ENCODE results near the gene PARPBP.
A peak's percentile ranks its signal among the peaks of the same experiment; 100 is the strongest.
"Not testable (repeated sequence)": the region's sequence is repeated elsewhere in the genome, so short reads cannot be mapped to it uniquely, and the experiment has no call there.

The PARPBP gene

GRCh38 chr12:102155206-102155605 is 35.2 kb downstream of the PARPBP start:
- not testable (repeated sequence) for DNase-seq

DNA sequence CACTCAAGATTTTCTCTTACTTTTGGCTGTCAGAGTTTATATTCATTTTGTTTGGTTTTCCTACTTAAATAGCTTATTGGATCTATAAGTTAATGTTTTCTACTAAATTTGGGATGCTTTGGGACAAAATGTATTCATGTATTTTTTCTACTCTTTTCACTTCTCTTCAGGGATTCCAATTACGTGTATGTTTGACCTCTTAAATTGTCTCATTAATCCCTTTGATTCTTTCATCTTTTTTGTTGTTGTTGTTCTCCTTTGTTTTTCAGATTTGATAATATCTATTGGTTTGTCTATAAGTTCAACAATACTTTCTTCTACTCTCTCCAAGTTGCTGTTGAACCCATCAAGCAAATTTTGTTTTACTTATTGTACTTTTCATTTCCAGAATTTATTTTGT is 43.4 kb downstream of the PARPBP start:
- DNase-seq, result no peak

DNA sequence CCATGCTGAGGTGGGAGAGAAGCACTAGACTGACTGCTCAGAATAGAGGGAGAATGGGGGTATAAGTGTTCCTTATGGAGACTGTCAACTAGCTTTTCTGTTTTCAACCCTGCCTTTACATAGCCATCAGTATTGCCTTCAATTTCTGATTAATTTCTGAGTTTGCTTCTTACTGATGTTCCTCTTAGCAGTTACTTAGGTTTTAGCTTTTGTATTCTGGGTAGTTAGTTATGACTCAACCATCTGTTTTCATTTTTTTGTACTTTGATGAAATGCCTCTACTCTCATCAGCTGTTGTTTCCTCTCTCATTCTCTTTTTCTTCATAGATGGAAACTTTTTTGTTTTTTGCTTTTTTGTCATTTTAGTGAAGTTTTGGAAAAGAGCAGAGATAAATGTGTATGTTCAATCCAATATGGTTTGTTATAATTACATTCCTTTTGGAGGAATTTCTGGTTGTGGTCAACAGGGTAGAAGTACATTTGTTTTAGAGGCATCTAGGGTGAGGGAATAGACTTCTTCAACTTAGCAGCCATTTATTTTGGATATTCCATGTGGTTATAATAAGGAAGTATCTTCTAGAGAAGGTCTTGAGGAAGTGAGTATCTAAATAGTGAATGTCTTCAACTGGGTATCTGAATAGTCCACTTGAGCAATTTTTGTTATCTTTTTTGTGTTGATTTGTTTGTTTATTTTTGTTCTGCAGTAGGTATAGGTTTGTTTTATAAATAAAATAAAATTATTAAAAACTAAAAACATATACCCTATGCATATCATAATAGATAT is 48.0 kb downstream of the PARPBP start:
- no peak for DNase-seq

DNA sequence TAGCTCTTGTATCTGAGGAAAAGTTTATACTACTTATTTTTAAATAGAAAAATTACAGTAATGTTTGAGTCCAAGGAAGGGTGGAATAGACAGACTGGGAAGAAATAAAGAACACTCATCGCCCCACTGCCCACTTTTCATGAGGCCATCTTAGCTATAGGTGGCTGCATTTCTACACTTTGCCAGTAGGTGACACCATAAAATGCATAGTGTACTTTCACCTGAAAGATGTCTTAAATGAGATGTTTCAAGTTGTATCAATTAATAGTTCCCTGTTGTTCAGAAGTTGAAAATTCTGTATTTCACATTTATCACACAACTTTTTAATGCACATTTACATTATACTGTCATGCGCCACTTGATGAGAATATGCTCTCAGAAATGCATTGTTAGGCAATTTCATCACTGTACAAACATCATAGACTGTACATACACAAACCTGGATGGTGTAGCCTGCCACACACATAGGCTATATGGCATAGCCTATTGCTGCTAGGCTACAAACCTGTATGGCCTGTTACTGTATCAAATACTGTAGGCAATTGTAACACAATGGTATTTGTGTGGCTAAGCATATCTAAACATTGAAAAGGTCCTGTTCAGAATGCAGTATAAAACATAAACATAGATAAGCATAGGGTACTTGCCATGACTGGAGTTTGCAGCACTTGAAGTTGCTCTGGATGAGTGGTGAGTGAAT is 50.1 kb downstream of the PARPBP start:
- peak; percentile 32 for DNase-seq

DNA sequence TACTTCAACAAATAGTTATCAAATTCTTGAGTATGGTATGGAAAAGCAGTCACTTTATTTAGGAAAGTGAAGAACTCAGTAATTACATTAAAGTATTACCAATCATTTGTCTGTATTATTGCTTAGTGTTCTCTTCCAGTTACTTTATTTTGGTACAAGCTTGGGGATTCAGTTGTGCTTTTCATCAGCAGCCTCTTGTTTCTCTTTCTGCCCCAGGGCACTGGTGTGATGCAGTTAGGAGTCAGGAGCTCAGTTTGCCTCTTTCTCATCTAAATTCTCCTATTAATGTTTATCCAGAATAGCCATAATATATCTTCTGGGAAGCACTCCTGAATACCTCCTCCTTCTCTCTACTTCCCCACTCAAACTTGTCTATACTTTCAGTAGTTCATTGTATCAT is 52.0 kb downstream of the PARPBP start:
- DNase-seq, result no peak

- no peak for DNase-seq
These were observed 52.5 kb downstream of the PARPBP start for GRCh38 chr12:102172436-102172835.

DNA sequence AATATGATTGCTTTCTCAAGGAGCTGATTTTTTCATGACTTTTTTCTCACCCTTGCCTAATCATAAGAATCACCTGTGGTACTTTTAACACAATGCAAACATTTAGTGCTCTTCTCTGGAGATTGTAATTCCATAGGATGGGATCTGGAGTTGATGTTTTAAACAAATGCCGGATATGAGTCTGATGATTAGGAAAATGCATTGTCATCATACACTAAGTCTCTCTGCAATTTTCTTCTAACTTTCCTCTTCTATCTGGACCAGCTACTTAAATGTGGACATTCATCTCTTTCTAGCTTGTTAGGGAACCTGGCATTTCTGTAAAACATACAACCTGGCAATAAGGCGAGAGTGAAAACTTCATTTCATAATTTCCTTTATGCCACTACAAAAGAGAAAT is 54.1 kb downstream of the PARPBP start:
- no peak for DNase-seq

DNA sequence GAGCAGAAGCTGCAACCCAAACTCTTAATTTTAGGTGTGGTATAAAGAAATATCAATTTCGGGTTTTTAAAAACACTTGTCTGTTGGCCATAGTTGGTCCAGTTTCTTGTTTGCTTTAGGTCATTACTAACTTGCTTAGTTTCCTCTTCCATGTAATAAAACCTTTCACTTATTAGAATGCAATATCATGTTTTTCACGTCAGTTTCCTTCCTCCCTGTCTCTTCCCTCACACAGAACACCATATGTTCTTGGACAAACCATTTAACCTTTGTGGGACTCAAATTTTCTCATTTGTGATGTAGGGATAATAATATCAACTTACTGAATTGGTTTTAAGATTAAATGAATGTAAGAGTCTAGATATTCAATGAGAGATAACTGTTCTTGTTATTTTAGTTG is 54.8 kb downstream of the PARPBP start:
- DNase-seq, result no peak

GRCh38 chr12:102182635-102183034 is 62.7 kb downstream of the PARPBP start:
- DNase-seq, result no peak

DNA sequence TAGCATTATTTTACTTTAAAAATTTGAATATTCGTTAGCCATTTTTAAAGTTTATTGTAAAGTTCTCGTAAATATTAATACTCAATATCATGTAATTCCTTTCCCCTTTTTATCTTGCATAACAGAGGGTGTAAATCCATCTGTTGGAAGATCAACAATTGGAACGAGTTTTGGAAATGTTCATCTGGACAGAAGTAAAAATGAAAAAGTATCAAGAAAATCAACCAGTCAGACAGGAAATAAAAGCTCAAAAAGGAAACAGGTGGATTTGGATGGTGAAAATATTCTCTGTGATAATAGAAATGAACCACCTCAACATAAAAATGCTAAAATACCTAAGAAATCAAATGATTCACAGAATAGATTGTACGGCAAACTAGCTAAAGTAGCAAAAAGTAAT is 75.8 kb downstream of the PARPBP start:
- DNase-seq, result no peak

DNA sequence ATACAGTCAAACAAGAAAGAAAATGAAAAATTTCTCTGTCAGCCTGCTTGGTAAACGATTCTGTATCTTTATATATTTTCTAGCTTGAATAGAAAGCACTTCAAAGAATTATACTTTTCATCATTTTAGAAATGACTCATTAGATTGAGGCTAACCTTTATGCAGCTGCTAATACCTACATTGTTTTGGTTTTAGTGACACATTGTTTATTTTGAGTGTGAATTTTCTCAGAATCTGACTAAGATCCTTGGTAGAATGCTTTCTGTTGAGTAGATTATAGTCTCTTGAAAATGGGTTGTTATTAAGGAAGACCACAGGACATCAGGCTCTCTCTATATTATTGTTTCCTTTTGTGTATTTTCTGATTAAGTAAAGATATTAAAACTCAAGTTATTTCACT is 77.8 kb downstream of the PARPBP start, which contains the start of gene PMCH:
PMCH (minus strand) TSS at position 45 of the 400 bp plus-strand sequence. CDS start 63 bp downstream, outside the sequence.
- DNase-seq, result peak; percentile 65

- no peak for DNase-seq
These were observed 81.6 kb downstream of the PARPBP start for GRCh38 chr12:102201436-102202061.

- DNase-seq, result no peak
These were observed 82.6 kb downstream of the PARPBP start for GRCh38 chr12:102202556-102202955.

- DNase-seq, result no peak
These were observed 84.0 kb downstream of the PARPBP start for GRCh38 chr12:102204025-102204424.

DNA sequence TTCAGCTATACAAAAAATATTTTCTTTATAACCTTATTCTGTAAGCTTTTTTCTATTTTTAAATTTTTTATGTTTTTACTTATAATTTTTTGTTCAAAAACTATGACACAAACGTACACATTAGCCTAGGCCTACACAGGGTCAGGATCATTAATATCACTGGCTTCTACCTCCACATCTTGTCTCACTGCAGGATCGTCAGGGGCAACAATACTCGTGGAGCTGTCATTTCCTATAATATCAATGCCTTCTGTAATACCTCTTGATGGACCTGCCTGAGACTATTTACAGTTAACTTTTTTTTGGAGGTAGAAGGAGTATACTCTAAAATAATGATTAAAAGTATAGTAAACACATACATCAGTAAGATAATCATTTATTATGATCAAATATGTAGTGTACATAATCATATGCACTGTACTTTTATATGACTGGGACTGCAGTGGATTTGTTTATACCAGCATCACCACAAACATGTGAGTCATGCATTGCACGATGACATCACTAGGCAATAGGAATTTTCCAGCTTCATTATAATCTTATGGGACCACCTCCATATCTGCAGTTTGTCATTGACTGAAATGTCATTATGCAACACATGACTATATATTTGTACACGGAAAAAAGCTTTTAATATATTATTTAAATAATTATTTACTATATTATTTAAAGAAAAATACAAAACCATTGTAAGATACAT is 96.2 kb downstream of the PARPBP start:
- DNase-seq, result no peak

GRCh38 chr12:102220736-102221135 is 100.8 kb downstream of the PARPBP start:
- DNase-seq, result no peak

DNA sequence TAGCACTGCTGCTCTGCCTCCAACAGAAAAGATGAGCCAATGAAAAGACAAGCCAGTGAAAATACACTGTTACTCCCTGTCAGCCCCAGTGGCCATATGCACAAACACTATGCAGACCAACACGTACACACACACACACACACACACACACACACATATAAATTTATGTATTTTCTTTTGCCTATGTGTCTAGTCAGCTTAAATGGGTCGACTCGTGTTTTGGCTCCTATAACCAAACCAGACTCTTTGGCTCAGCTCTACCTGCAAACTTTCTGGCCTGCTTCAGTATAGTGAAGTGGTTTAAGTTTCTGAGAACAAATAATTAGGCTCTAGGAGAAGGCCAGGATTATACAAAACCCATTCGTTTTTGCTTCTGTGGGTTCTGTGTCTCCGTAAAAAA is 108.0 kb downstream of the PARPBP start:
- DNase-seq, result no peak

DNA sequence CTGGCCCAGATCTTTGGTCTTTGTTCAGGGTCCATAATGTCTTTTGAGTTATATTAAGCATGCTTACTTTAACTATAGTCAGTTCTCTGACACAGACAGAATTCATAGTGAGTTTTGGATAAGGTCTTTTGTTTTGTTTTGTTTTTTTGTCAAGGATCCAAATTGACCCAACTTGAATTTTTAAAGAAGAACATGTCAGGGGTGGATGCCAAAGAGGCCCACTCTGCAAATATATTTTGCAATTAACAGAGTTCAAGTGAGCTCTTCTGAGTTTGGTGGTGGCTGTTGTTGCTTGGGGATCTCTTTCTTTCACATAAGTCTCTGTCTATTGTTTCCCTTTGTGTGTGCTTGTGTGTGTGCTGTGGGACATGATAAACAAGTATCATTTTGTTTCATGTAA is 112.1 kb downstream of the PARPBP start:
- DNase-seq, result no peak

GRCh38 chr12:102232446-102232845 is 112.5 kb downstream of the PARPBP start:
- DNase-seq, result no peak

GRCh38 chr12:102234599-102234998 is 114.6 kb downstream of the PARPBP start:
- no peak for DNase-seq

- not testable (repeated sequence) for DNase-seq
These were observed 120.9 kb downstream of the PARPBP start for GRCh38 chr12:102240859-102241258.

All from kidney glomerular epithelial cell (primary cell).